Erythroblast (primary cell): Measurements from ENCODE around the gene MPI.

Experiments used
- DNase-seq, 2 experiments: peaks; one replicate each; lab custom pipeline; 2025; lab: John Stamatoyannopoulos, UW
- GATA1 ChIP-seq: IDR thresholded peaks from 2 replicates; pipeline ENCODE4 v1.6.1; 2011; ENCODE audit warnings: low read depth, mild to moderate bottlenecking, control low read depth, low read length, moderate library complexity
- POLR2A ChIP-seq: IDR thresholded peaks from 2 replicates; pipeline ENCODE4 v1.6.1; 2011; ENCODE audit warnings: mild to moderate bottlenecking, low read length

MPI gene, protein sequence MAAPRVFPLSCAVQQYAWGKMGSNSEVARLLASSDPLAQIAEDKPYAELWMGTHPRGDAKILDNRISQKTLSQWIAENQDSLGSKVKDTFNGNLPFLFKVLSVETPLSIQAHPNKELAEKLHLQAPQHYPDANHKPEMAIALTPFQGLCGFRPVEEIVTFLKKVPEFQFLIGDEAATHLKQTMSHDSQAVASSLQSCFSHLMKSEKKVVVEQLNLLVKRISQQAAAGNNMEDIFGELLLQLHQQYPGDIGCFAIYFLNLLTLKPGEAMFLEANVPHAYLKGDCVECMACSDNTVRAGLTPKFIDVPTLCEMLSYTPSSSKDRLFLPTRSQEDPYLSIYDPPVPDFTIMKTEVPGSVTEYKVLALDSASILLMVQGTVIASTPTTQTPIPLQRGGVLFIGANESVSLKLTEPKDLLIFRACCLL

DNA sequence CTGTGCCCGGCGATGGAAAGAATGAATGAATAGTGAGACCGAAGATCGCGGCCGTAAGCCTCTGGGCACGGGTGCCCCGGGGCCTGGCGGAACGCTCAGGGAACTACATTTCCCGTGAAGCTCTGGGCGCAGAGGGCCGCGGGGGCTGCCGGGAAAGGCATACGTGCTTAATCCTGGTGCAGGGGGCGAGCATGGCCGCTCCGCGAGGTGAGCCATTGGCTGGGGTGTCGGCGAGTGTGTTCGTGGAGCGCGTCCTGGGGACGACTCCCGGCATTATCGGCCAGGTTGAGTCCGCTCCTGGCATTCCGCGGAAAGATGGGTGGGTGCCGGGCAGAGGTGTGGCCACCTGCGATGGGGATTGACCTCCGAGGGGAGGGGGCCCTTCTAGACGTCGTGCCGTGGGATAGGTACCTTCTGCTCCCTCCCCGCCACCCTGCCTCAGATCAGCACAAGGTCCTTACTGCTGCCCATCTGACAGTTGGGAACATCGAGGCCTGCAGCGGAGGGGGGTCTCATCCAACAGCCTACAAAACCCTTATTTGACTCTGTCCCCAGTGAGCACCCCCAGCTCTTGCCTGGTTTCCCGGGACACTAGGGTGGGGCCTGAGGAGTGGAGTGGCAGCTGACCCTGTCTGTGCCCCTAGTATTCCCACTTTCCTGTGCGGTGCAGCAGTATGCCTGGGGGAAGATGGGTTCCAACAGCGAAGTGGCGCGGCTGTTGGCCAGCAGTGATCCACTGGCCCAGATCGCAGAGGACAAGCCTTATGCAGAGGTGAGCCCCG is at the start of gene MPI:
Gene MPI (plus strand): TSS at position 160 of the 782 bp plus-strand sequence. CDS start 32 bp downstream, at position 192.
- DNase-seq: peak; percentile 81 to 83
- peak; percentile 62 for TF ChIP-seq POLR2A
- no peak for TF ChIP-seq GATA1

DNA sequence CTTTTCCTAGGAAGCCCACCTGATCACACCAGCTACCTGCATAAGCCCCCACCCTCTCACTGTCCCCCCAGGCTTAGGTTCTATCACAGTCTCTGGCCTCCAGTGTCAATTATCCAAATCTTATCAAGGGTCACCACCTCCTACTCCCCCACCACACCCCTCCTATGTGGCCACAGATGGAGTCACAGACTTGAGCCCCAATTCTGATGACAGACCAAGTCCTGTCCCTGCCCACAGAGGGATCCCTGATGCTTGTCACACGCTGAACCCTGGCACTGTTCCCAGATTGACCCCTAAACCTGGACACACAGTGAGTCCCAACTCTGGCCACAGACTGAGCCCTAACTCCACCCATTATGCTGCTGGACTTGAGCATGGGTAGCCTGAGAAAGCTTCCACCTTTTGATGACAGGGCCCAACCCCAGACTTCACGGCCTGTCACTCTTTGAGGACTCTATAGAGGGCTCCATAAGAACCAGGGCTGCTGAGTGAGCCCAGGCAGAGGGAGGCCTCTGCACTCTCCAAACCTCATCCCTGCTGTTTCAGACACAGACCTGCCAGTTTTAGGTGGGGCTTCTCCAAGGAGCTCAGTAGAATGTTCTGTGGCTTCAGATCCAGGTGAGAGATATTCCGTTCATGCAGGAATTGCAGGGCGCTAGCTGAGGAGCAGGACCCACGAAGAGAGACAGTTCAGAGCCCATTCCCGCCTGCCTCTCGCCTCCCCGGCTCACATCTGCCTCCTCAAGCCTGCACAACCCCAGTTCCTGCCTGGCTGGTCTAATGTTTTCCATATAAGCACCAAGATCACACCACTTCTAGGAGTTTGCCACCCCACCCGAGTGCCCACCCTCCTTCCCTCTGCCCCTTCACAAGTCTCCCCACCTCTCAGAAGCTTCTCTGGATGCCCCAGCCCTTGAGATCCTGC is 48.7 kb upstream of the MPI start:
- DNase-seq: peak; percentile 38 to 52
- TF ChIP-seq GATA1 (no peak), POLR2A (no peak)

GRCh38 chr15:74841891-74842373 is 47.9 kb upstream of the MPI start:
- no peak for TF ChIP-seq POLR2A
- no peak for TF ChIP-seq GATA1
- DNase-seq: no peak

- TF ChIP-seq GATA1 (no peak), POLR2A (peak; percentile 64)
- DNase-seq: peak; percentile 89 to 93
These were observed 47.0 kb upstream of the MPI start, which contains the start of gene ULK3 for GRCh38 chr15:74842581-74843444. ULK3 (minus strand) TSS chr15:74843156; CDS start chr15:74843105, 51 bp downstream.

- DNase-seq: no peak
- TF ChIP-seq GATA1: no peak
- TF ChIP-seq POLR2A: no peak
These were observed 46.4 kb upstream of the MPI start for GRCh38 chr15:74843445-74843828.

GRCh38 chr15:74843891-74844299 is 45.9 kb upstream of the MPI start:
- TF ChIP-seq GATA1: no peak
- no peak for TF ChIP-seq POLR2A
- peak; percentile 79 to 86 for DNase-seq

- TF ChIP-seq GATA1 (no peak), POLR2A (no peak)
- no peak for DNase-seq
These were observed 45.3 kb upstream of the MPI start for GRCh38 chr15:74844319-74845207.

DNA sequence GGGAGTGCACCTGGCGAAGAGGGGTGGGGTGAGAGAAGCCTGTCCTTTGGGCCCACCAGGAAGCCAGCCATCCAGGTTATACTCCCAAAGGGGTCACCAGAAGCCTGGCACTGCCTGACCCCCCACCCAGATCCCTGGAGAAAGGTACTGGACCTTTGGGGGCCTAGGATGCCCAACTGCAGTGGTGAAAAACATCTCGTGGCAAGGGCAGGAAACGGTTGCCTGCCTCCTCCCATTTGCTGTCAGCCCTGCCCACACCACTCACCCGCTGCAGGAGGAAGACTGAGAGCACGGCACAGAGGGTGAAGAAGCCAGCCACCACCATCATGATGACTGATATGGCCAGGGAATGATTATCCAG is 44.7 kb upstream of the MPI start:
- TF ChIP-seq POLR2A (no peak), GATA1 (no peak)
- DNase-seq: no peak

GRCh38 chr15:74845581-74845980 is 44.3 kb upstream of the MPI start:
- TF ChIP-seq GATA1: no peak
- TF ChIP-seq POLR2A: no peak
- DNase-seq: no peak

- TF ChIP-seq GATA1 (no peak), POLR2A (no peak)
- no peak for DNase-seq
These were observed 42.4 kb upstream of the MPI start for GRCh38 chr15:74847432-74847831.

GRCh38 chr15:74850393-74850792 is 39.4 kb upstream of the MPI start:
- no peak for DNase-seq
- TF ChIP-seq POLR2A (no peak), GATA1 (no peak)

DNA sequence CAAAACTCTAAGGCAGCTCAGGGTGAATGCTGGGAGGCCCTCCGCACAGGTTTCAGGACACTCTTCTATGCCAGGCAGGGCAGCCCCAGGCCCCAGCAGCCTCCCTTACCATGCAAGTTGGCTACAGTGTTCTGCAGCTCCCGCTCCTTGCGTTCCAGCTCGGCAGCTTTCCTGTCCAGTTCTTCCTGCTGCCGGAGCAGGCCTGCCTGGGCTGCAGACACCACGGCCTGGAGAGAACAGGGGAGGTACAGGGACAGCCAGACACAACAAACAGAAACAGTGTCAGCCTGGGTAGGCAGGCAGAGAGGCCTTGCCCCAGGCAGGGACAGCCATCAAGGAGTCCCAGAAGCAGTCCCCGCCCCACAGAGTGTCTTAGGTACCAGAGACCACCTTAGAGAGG is 37.9 kb upstream of the MPI start:
- no peak for DNase-seq
- TF ChIP-seq GATA1: no peak
- no peak for TF ChIP-seq POLR2A
